SK-N-SH (cell line): ENCODE measurements around the gene CCK. TPM values are rescaled to one million over a fixed set of nuclear protein-coding genes. Genes with fewer than 3 reads are reported as not detected.

Experiments used
- CTCF ChIA-PET: fragments of 300-600, 350-600 bp; formaldehyde crosslinking; extraction: SDS; loops from one replicate; lab custom pipeline; 2021; lab: Yijun Ruan, JAX
- POLR2A ChIA-PET: fragments of 350-600 bp; sonication (Branson Sonifier 250); formaldehyde crosslinking; extraction: SDS; loops from one replicate; lab custom pipeline; 2020; ENCODE audit warnings: antibody characterized with exemption, inconsistent platforms; lab: Yijun Ruan, JAX
- DNase-seq: peaks from one replicate; pipeline ENCODE4 v3.0.0; 2012
- H2AFZ ChIP-seq: fragments of 200-600 bp; sonication (generic); 2 replicates; pipeline ENCODE4 v1.8.1; 2016; ENCODE audit warnings: antibody characterized with exemption, mild to moderate bottlenecking, low read depth
- H3F3A ChIP-seq: fragments of 200-600 bp; sonication (generic); replicated peaks from 2 replicates; pipeline ENCODE3; 2016; ENCODE audit warnings: antibody characterized with exemption, mild to moderate bottlenecking; ENCODE audit not compliant: insufficient read depth
- H3K27ac ChIP-seq, 2 experiments: fragments of 200-500 bp in 1 of 2; fragments of 200-600 bp in 1 of 2; sonication (Bioruptor generic) in 1 of 2; sonication (generic), shearing (Covaris generic) in 1 of 2; 2 replicates each; pipeline versions ENCODE4 v1.5.1 to v1.6.1; 2014 to 2016; ENCODE audit warnings: low read depth in 2 of 2, inconsistent platforms in 1 of 2, low read length in 1 of 2, mild to moderate bottlenecking in 1 of 2, mixed read lengths in 1 of 2
- H3K27me3 ChIP-seq: fragments of 200-600 bp; sonication (generic), shearing (Covaris generic); 2 replicates; pipeline ENCODE4 v1.6.1; 2016; ENCODE audit warnings: mixed run types; ENCODE audit not compliant: insufficient read depth
- H3K36me3 ChIP-seq, 2 experiments: fragments of 200-500 bp in 1 of 2; fragments of 200-600 bp in 1 of 2; sonication (Bioruptor generic) in 1 of 2; sonication (generic) in 1 of 2; replicated peaks in 1 of 2; 2 replicates each; pipeline versions ENCODE3 to v1.5.1; 2014 to 2016; ENCODE audit warnings: low read length in 1 of 2, mild to moderate bottlenecking in 1 of 2; ENCODE audit not compliant: insufficient read depth in 2 of 2, control insufficient read depth in 1 of 2
- H3K4me1 ChIP-seq, 2 experiments: fragments of 200-500 bp in 1 of 2; fragments of 200-600 bp in 1 of 2; sonication (Bioruptor generic) in 1 of 2; sonication (generic), shearing (Covaris generic) in 1 of 2; 2 replicates each; pipeline versions ENCODE4 v1.5.1 to v1.6.1; 2014 to 2016; ENCODE audit warnings: low read depth in 1 of 2, low read length in 1 of 2, mixed run types in 1 of 2; ENCODE audit not compliant: insufficient read depth in 2 of 2, control insufficient read depth in 1 of 2
- H3K4me2 ChIP-seq: fragments of 200-600 bp; sonication (generic), shearing (Covaris generic); 2 replicates; pipeline ENCODE4 v1.6.1; 2017; ENCODE audit warnings: mixed run types
- H3K4me3 ChIP-seq, 2 experiments: fragments of 200-500 bp in 1 of 2; fragments of 200-600 bp in 1 of 2; sonication (Bioruptor generic) in 1 of 2; sonication (generic), shearing (Covaris generic) in 1 of 2; 2 replicates each; pipeline versions ENCODE4 v1.5.1 to v1.8.1; 2014 to 2016; ENCODE audit warnings: low read depth in 2 of 2, inconsistent platforms in 1 of 2, low read length in 1 of 2, mild to moderate bottlenecking in 1 of 2, mixed read lengths in 1 of 2, moderate library complexity in 1 of 2
- H3K79me2 ChIP-seq: fragments of 200-600 bp; sonication (generic); 2 replicates; pipeline ENCODE4 v1.8.1; 2017; ENCODE audit warnings: mild to moderate bottlenecking; ENCODE audit not compliant: insufficient read depth
- H3K9ac ChIP-seq: fragments of 200-600 bp; sonication (generic); 2 replicates; pipeline ENCODE4 v1.6.1; 2017; ENCODE audit warnings: mixed run types
- H3K9me2 ChIP-seq: fragments of 200-600 bp; sonication (generic); 2 replicates; pipeline ENCODE4 v1.6.1; 2017; ENCODE audit warnings: mixed run types
- H3K9me3 ChIP-seq: fragments of 200-600 bp; sonication (generic); 2 replicates; pipeline ENCODE4 v1.6.1; 2017; ENCODE audit warnings: mixed run types, mild to moderate bottlenecking, moderate library complexity
- H4K20me1 ChIP-seq: fragments of 200-600 bp; sonication (generic); 2 replicates; pipeline ENCODE4 v1.6.1; 2017; ENCODE audit warnings: mild to moderate bottlenecking, mixed run types; ENCODE audit not compliant: insufficient read depth
- EZH2phosphoT487 ChIP-seq: fragments of 200-600 bp; sonication (generic); IDR thresholded peaks from 2 replicates; pipeline ENCODE4 v1.6.1; 2017; ENCODE audit warnings: low read depth, mixed run types, mild to moderate bottlenecking, antibody characterized with exemption, moderate library complexity, borderline replicate concordance
- FOSL2 ChIP-seq: IDR thresholded peaks from 2 replicates; pipeline ENCODE4 v1.4.0; 2012; ENCODE audit warnings: low read depth, mild to moderate bottlenecking, moderate library complexity, borderline replicate concordance
- FOXJ3 ChIP-seq: sonication (generic); formaldehyde crosslinking; IDR thresholded peaks from 2 replicates; pipeline ENCODE4 v1.5.1; 2020; ENCODE audit warnings: mild to moderate bottlenecking, missing genetic modification reagents
- GABPA ChIP-seq: IDR thresholded peaks from 2 replicates; pipeline ENCODE4 v1.4.0; 2012; ENCODE audit warnings: low read depth, mild to moderate bottlenecking
- MXI1 ChIP-seq: IDR thresholded peaks from 2 replicates; pipeline ENCODE4 v1.6.1; 2012; ENCODE audit warnings: mild to moderate bottlenecking, low read depth, low read length, improper control_type of control experiment
- NRF1 ChIP-seq: IDR thresholded peaks from 2 replicates; pipeline ENCODE4 v1.6.1; 2012; ENCODE audit warnings: low read depth, mild to moderate bottlenecking, low read length
- POLR2AphosphoS5 ChIP-seq: IDR thresholded peaks from 2 replicates; pipeline ENCODE4 v1.6.1; 2012; ENCODE audit warnings: low read depth, low read length
- RAD21 ChIP-seq: IDR thresholded peaks from 2 replicates; pipeline ENCODE4 v1.6.1; 2012; ENCODE audit warnings: mild to moderate bottlenecking, low read length
- RCOR1 ChIP-seq: fragments of 150-350 bp; IDR thresholded peaks from 2 replicates; pipeline ENCODE4 v1.6.1; 2017; ENCODE audit warnings: antibody characterized with exemption, low read length
- RFX5 ChIP-seq: IDR thresholded peaks from 2 replicates; pipeline ENCODE4 v1.6.1; 2012; ENCODE audit warnings: mild to moderate bottlenecking, improper control_type of control experiment, low read length
- SMC3 ChIP-seq: IDR thresholded peaks from 2 replicates; pipeline ENCODE4 v1.6.1; 2012; ENCODE audit warnings: low read depth, low read length, improper control_type of control experiment
- TCF12 ChIP-seq: IDR thresholded peaks from 2 replicates; pipeline ENCODE4 v1.4.0; 2012
- TEAD4 ChIP-seq: IDR thresholded peaks from 2 replicates; pipeline ENCODE4 v1.4.0; 2012; ENCODE audit warnings: mild to moderate bottlenecking, borderline replicate concordance; ENCODE audit not compliant: insufficient read depth
- polyA plus RNA-seq, 3 experiments: library from polyadenylated mRNA; depleted of rRNA; stranded (reverse); fragments of >200 nt; gene quantifications; 2 replicates each; pipeline ENCODE4 v1.2.3, GENCODE V29; 2012
- TF ChIP-seq, protein P1 (sequence below): IDR thresholded peaks from 2 replicates; pipeline ENCODE4 v1.4.0; 2012; ENCODE audit warnings: low read depth
- TF ChIP-seq, protein P2 (sequence below): IDR thresholded peaks from 2 replicates; pipeline ENCODE4 v1.4.0; 2012; ENCODE audit warnings: low read depth, borderline replicate concordance
- TF ChIP-seq, protein P3 (sequence below): IDR thresholded peaks from 2 replicates; pipeline ENCODE4; 2012
- TF ChIP-seq, protein P4 (sequence below): fragments of 200-600 bp; sonication (generic); IDR thresholded peaks from 2 replicates; pipeline ENCODE4 v1.6.1; 2017; ENCODE audit warnings: antibody characterized with exemption, mild to moderate bottlenecking, moderate library complexity
- TF ChIP-seq, protein P5 (sequence below): fragments of 150-350 bp; IDR thresholded peaks from 2 replicates; pipeline ENCODE4 v1.6.1; 2017; ENCODE audit warnings: antibody characterized with exemption, low read length, low read depth, borderline replicate concordance
- TF ChIP-seq, protein P6 (sequence below): fragments of 150-350 bp; IDR thresholded peaks from 2 replicates; pipeline ENCODE4 v1.6.1; 2016; ENCODE audit warnings: mild to moderate bottlenecking, low read depth, low read length
- TF ChIP-seq, protein P7 (sequence below): IDR thresholded peaks from 2 replicates; pipeline ENCODE4 v1.4.0; 2012; ENCODE audit warnings: low read depth, borderline replicate concordance

CCK gene
- polyA plus RNA-seq, 1 of the 3 experiments (the other 2 are of a cell fraction) = not detected

DNA sequence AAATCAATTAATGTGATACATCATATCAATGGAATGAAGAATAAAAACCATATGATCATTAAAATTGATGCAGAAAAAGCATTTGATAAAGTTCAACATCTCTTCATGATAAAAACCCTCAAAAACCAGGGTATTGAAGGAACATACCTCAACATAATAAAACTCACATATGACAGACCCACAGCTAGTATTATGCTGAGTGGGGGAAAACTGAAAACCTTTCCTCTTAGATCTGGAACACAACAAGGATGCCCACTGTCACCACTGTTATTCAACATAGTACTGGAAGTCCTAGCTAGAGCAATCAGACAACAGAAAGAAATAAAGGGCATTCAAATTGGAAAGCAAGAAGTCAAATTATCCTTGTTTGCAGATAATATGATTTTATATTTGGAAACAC, 30.5 kb downstream of the CCK start:
- no peaks in the 10 kb centered on the region for H3K79me2 ChIP-seq
- no peaks in the 10 kb centered on the region for H3K27me3 ChIP-seq
- H3K4me2 ChIP-seq = no peak overlapping the region
- H3K4me3 ChIP-seq = no peak overlapping the region
- no peaks in the 10 kb centered on the region for H3K4me1 ChIP-seq
- no peaks in the 10 kb centered on the region for H4K20me1 ChIP-seq
- H3K9me2 ChIP-seq = no peaks in the 10 kb centered on the region
- no peaks in the 10 kb centered on the region for H3F3A ChIP-seq
- no peak overlapping the region for H3K9ac ChIP-seq
- H2AFZ ChIP-seq = no peak overlapping the region
- POLR2A ChIA-PET = no interaction called here
- H3K36me3 ChIP-seq = no peaks in the 10 kb centered on the region
- CTCF ChIA-PET = interaction anchor here (1.1 to 4.7 kb wide), 2 partner anchors 11 to 44 kb away, joined by 3 to 20 read pairs; no protein-coding TSS in a partner anchor
- no peak for TF ChIP-seq POLR2AphosphoS5
- no peak for TF ChIP-seq RAD21
- no peak for TF ChIP-seq RCOR1
- TF ChIP-seq, protein P1, sequence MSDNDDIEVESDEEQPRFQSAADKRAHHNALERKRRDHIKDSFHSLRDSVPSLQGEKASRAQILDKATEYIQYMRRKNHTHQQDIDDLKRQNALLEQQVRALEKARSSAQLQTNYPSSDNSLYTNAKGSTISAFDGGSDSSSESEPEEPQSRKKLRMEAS = no peak
- TF ChIP-seq, protein P2, sequence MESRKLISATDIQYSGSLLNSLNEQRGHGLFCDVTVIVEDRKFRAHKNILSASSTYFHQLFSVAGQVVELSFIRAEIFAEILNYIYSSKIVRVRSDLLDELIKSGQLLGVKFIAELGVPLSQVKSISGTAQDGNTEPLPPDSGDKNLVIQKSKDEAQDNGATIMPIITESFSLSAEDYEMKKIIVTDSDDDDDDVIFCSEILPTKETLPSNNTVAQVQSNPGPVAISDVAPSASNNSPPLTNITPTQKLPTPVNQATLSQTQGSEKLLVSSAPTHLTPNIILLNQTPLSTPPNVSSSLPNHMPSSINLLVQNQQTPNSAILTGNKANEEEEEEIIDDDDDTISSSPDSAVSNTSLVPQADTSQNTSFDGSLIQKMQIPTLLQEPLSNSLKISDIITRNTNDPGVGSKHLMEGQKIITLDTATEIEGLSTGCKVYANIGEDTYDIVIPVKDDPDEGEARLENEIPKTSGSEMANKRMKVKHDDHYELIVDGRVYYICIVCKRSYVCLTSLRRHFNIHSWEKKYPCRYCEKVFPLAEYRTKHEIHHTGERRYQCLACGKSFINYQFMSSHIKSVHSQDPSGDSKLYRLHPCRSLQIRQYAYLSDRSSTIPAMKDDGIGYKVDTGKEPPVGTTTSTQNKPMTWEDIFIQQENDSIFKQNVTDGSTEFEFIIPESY = no peak
- TF ChIP-seq SMC3 = no peak
- no peak for TF ChIP-seq FOXJ3
- no peak for TF ChIP-seq TCF12
- TF ChIP-seq, protein P3, sequence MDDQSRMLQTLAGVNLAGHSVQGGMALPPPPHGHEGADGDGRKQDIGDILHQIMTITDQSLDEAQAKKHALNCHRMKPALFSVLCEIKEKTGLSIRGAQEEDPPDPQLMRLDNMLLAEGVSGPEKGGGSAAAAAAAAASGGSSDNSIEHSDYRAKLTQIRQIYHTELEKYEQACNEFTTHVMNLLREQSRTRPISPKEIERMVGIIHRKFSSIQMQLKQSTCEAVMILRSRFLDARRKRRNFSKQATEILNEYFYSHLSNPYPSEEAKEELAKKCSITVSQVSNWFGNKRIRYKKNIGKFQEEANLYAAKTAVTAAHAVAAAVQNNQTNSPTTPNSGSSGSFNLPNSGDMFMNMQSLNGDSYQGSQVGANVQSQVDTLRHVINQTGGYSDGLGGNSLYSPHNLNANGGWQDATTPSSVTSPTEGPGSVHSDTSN = no peak
- TF ChIP-seq, protein P4, sequence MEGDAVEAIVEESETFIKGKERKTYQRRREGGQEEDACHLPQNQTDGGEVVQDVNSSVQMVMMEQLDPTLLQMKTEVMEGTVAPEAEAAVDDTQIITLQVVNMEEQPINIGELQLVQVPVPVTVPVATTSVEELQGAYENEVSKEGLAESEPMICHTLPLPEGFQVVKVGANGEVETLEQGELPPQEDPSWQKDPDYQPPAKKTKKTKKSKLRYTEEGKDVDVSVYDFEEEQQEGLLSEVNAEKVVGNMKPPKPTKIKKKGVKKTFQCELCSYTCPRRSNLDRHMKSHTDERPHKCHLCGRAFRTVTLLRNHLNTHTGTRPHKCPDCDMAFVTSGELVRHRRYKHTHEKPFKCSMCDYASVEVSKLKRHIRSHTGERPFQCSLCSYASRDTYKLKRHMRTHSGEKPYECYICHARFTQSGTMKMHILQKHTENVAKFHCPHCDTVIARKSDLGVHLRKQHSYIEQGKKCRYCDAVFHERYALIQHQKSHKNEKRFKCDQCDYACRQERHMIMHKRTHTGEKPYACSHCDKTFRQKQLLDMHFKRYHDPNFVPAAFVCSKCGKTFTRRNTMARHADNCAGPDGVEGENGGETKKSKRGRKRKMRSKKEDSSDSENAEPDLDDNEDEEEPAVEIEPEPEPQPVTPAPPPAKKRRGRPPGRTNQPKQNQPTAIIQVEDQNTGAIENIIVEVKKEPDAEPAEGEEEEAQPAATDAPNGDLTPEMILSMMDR = no peak
- TF ChIP-seq MXI1 = no peak
- TF ChIP-seq NRF1 = no peak
- no peak for TF ChIP-seq EZH2phosphoT487
- TF ChIP-seq, protein P5, sequence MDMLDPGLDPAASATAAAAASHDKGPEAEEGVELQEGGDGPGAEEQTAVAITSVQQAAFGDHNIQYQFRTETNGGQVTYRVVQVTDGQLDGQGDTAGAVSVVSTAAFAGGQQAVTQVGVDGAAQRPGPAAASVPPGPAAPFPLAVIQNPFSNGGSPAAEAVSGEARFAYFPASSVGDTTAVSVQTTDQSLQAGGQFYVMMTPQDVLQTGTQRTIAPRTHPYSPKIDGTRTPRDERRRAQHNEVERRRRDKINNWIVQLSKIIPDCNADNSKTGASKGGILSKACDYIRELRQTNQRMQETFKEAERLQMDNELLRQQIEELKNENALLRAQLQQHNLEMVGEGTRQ = no peak
- TF ChIP-seq TEAD4 = no peak
- TF ChIP-seq GABPA = no peak
- TF ChIP-seq, protein P6, sequence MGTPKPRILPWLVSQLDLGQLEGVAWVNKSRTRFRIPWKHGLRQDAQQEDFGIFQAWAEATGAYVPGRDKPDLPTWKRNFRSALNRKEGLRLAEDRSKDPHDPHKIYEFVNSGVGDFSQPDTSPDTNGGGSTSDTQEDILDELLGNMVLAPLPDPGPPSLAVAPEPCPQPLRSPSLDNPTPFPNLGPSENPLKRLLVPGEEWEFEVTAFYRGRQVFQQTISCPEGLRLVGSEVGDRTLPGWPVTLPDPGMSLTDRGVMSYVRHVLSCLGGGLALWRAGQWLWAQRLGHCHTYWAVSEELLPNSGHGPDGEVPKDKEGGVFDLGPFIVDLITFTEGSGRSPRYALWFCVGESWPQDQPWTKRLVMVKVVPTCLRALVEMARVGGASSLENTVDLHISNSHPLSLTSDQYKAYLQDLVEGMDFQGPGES = no peak
- no peak for TF ChIP-seq RFX5
- TF ChIP-seq FOSL2 = no peak
- TF ChIP-seq, protein P7, sequence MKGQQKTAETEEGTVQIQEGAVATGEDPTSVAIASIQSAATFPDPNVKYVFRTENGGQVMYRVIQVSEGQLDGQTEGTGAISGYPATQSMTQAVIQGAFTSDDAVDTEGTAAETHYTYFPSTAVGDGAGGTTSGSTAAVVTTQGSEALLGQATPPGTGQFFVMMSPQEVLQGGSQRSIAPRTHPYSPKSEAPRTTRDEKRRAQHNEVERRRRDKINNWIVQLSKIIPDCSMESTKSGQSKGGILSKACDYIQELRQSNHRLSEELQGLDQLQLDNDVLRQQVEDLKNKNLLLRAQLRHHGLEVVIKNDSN = no peak
- no peak overlapping the region for H3K27ac ChIP-seq
- no peaks in the 10 kb centered on the region for H3K9me3 ChIP-seq
- no peak for DNase-seq
